Measurements from ENCODE around the gene PCNX2.
A peak's percentile ranks its signal among the peaks of the same experiment; 100 is the strongest.

PCNX2 gene

DNA sequence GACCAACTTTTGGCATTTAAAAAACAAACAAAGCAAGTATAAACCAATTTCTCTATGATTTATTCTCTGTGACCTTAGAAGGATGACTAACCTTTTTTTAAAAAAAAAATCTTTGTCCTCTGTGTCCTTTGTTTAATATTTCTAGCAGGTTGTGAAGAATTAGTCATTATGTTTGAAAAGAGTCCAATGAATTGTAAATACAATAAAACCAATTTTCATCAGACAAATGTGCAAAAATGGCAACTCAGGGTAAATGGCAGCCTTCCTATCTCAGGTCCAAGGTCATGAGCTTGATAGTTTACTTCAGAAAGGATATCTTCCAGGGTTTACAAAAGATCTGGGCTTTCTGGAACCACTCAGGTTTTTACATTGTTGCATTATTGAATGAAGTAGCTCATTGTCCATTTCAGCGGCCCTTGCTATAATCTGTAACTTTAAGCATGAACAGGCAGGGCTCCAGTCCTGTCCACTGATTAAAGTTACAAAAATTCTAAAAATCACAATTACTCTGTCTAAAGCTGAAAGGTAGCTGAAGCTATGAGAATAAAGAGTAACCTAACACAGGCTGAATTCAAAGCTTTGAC is 20.3 kb upstream of the PCNX2 start:
- no peak for DNase-seq (ENCODE audit: low read depth)

DNA sequence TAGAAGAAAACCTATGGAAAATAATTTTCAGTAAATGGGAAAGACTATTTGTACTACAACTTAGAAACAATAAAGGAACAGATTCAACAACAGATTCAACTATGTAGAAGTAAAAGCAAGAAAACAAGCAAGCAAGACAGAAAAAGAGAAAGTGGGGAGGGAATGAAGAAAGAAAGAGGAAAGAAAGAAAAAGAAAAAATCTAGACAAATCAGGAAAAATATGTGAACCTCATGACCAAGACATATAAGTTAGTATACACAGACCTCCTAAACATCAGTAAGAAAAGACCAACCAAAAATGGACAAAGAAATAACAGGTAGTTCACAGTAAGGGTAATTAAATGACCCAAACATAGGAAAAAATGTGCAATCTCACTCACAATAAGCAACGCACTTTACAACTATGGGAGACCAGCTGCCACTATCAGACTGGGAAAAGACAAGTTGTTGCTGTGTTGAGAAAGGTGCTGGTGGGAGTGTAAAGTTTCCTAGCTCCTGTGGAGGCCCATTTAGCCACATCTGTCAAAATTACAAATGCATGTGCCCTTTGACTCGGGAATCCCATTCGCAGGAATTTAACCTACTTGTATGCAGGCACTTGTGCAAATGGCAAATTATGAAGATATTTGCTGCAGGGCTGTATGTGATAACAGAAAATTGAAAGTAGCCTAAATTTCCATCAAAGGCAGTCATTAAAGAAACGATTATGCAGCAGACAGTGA is 18.1 kb upstream of the PCNX2 start:
- no peak for DNase-seq (ENCODE audit: low read depth)

DNA sequence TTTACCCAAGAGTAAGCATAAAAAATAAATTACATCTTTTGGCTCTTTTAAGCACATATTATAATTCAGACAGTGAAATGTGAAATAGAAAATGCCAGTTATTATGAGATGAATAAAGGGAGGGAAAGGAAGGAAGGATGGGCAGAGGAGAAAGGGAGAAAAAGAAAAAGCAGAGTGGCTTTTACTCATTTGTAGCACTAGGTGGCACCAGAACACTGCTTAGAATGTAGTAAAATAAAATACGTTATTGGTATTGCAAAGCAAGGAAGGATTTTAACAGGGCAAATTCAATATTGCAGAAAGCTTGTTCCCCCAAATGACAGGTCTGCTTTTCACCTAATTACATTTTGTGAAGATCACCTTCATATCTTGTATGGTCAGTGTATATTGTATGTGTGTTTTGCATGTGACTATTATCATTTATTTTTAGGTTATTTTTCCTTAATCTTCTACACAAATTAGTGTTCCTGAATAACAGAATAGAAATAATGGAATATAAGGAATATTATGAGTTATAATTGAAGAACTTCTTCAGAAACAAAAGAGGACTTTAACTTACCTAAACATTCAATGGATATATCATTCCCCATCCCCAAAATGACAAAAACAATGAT is 9.1 kb upstream of the PCNX2 start:
- DNase-seq (ENCODE audit: low read depth), result no peak

DNA sequence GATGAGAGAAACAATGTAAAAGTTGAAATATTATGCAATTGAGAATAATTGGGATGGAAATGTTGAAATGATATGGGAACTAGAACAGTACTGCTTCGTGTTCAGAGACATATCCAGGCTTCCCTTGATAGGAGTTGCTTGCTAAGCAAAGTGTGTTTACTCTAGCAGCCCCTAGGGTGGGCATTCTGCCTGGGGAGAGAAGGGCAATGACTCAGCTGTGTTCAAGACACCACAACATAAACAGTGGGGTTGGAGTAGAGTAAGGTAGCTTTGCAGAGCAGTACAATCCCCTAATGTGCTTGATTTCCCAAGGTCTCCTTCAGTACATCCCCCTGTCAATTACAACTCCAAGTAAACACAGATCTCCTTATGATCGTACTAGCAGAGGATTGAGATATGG is 4.8 kb upstream of the PCNX2 start:
- DNase-seq (ENCODE audit: low read depth), result no peak

DNA sequence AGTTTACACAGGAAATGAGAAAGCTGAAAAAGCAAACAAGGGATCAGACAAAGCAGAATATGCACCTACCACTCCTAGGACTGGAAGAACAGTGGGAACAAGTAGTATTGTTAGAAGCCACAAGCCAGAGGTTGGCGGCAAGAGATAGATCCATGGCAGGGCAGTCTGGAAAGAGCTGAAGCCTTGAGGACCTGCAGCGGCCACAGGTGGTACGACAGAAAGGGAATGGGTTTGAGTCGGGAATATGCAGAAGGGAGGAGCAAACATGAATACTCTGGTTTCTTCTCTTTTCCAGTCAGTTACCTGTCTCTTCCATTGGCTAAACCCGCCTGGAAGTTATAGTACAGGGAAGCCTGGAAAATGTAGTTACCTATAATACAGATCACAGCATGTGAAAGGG is 3.9 kb upstream of the PCNX2 start:
- DNase-seq (ENCODE audit: low read depth), result no peak

DNA sequence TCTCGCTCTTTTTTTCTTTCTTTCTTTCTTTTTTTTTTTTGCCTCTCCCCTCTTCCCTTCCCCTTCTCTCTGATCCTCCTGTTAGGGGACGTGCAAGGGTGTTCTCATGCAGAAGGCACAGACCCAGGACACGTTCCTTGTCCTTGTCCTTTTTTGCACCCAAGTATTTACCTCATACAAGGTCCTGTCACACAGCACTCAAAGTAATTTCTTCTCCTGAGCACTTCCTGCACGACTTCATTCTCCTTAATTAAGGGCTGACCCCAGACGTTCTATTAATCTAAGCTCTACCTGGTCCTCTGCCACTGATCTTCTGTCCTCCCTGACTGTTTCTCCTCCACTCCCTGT is 424 bp upstream of the PCNX2 start:
- no peak for DNase-seq (ENCODE audit: low read depth)

DNA sequence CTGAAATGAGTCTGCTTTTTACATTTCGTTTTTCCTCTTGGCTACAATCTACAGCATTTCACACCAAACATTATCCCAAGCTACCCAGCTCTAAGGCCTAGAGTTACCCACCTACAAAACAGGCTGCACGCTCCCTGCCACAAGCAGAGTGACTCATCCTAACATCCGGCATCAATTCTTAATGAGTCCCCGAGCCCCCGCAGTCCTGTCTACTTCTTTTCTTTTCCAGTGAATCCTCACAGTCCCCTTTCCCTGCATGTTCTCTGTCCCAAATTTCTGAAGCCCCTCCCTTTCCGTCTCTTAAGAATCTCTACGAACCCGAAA is 650 bp downstream of the PCNX2 start:
- DNase-seq (ENCODE audit: low read depth), result peak; percentile 14

DNA sequence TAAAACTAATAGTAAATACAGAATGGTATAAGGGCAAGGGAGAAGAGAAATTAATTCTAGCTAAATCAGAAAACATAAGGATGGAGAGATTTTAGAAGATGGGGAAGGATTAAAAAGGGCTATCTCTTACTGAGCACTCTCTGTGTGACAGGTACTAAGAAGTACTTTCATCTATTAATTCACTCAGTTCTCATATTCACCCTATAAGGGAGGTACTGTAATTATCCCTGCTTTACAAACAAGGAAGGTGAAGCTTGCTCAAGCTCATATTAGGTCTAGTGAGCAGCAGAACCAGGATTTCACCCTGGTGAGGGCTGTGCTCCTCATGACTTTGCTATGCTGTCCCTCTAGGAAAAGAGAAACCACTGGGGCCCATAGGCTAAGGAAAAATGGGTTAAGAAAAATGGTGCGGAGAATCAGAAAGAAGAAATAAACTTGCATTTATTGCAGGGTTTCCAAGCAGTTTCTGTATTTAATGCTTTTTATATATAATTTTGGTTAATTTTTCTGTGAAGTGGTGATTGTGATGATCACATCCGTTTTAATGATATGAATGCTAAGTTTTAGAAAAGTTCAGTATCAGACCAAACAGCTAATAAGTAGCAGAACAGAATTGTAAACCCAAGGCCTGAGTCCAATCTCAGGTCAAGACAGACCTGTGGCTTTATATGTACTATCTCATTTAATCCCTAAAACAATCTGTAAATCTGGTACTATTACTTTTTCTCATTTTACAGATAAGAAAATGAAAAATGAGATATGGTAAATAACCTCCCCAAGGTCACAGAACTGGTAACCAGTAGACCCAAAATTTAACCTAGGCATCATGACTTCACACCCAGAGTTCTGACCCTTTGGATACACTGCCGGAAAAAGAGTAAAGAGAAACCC is 1.7 kb downstream of the PCNX2 start:
- DNase-seq (ENCODE audit: low read depth), result no peak

DNA sequence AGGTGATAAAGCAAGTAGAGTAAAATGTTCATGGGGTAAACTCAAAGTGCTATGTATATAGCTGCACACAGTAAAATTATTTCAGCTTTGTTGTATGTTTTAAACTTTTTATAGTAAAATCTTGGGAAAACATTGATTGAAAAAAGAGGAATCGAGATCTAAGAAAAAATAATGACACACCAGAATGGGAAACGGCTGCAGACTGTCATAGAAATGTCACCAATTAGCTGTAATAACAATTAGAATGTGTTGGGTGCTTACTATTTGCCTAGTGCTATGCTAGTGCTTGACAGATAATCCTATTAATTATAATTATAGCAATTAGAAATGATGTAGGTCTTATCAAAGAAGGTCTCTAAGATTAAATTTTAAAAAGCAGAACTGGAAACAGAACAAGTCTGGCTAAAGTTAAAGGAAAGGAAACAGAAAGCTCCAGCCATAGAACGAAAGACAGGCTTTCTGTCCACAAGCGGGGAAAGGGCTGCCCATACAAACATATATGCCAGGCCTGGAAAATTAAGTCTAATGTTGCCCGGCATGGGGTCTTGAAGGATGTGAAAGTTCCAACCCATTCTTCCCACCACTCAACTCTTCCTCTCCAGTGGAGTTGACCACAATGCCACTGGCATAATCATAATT is 5.0 kb downstream of the PCNX2 start:
- DNase-seq (ENCODE audit: low read depth), result no peak

DNA sequence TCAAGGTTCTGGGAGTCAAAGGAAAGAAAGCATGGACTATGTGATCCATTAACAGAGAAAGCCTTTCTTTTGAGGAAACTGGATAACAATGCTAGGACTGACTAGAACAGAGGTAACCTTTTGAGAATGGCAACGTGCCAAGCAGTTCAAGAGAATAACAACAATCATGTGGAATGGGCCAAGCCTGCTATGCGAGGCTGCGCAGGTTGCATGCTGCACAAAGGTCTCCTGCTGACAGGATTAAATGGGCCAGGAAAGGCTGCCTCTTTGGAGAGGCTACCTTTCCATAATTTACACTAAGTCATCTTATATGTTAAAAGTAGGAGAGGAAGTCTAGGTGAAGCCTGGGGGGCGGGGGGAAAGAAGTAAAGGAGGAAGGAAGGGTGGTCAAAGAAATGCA is 5.8 kb downstream of the PCNX2 start:
- DNase-seq (ENCODE audit: low read depth), result no peak

DNA sequence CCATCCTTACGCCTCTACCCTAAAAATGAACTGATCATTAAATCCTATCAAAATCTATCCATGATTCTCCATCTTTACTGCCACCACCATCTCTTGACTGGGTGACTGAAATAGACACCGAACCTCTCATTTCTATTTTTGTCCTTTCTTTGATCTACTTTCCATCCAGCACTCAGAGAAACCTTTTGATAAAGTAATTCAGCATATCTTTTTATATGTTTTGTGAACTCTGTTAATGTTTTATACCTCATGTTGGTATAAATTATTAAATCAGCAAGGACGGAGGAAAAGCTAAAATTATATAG is 13.0 kb downstream of the PCNX2 start:
- no peak for DNase-seq (ENCODE audit: low read depth)

DNA sequence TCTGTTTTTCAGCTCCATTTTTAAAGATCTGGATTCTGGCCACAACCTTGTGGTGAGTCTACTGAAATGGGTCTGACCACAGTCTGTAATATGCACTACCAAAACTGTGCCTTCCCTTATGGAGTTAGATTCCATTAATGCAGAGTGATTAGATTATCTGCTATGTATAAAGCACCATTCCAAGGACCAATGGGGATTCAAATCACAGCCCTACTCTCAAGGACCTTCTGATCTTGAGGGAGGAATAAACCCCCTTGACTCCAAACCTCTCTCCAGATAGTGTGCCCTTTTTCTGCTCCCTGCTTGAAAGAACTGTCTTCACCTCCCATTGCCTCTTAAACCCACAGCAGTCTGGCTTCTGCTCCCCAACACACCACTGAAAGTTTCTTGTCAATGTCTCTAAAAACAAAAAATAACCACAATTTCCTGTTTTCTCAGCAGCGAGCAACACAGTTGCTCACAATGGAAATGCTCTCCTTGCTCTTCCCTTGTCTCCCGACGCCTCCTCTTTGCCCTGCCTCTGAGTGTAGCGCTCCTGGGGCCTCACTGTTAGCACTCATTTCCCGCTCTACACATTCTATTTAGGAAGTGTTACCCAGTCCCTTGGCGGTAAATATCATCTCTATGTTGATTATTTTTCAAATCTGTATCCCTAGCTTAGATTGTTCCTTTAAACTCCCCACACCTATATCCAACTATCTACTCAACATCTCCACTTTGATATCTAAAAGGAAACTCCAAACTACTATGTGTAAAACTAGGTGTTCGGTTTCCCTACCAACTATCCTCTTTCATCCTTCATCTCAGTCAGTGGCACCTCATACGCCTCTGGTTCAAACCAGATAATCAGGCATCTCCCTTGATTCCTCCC is 13.6 kb downstream of the PCNX2 start:
- DNase-seq (ENCODE audit: low read depth), result no peak

DNA sequence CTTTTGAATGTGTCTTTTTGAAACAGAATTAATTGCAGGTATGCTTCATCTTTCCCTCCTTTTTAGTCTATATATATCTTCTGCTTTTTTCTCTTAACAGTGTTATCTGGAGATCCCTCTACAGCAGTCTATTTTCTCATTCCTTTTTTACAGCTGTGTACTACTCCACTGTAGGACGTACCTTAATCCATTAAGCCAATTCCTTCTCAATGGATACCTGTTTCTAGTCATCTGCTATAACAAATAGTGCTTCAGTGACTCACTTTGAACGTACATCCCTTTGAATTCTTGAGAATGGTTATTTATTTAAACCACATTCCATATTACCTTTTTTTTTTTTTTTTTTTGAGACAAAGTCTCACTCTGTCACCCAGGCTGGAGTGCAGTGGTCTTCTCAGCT is 15.6 kb downstream of the PCNX2 start:
- DNase-seq (ENCODE audit: low read depth), result no peak

DNA sequence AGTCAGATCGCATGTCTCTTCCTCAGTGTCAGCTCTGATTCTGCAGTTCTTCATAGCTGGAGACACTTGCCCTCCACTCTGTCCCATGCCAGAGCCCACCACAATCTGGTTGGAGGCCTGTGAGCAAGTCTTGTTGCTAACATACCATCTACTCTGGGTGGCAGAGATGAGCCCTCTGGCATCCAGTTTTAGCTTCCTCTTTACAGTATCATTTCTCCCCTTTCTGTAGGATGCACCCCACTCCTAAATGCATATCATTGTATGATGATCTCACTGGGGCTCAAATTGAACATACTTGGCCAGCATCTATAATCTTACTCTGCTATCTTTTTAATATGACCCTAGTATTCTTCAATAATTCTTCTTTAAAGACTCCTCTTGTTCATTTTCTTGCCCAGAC is 16.9 kb downstream of the PCNX2 start:
- DNase-seq (ENCODE audit: low read depth), result no peak

DNA sequence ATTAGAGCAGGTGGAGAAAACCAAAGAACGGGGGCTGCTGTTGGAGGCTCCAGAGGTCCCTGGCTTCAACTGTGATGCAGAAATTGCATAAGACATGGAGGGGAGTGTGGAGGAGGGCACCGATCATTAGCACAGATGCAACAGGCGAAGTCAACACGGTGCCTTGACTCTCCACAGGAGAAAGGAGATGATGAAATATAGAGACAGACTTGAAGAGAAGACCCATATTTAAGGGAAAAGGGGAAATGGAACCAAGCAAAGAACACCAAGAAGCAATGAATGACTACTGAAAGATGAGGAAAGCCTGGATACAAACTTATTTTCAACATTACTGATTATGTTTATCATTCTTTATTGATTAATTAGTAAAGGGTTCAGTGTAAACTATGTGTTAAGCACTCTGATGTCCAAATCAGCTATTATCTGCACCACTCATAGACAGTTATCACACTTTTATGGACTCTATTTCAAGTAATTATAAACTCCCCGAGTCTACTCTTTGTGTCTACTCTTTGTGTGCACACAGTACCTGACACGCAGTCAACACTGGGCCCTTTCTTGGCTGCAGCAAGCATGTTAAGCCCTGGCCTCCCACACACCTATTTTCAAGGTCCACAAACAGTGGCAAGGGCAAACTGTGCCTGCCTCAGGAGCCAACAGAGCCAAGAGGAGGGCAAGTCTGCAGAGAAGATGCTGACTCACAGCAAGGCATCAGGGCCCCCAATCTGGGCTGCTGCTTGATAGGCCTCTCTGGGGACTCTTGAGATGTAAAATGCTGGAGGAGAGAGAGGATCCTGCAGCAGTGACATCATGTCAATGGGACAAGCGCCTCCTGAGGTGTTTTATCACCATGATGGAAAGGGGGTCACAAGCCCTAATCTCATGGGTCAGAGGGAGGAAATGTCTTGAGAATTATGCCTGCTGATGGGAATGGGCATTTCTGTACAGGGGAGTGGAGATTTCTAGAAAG is 17.6 kb downstream of the PCNX2 start:
- no peak for DNase-seq (ENCODE audit: low read depth)

DNA sequence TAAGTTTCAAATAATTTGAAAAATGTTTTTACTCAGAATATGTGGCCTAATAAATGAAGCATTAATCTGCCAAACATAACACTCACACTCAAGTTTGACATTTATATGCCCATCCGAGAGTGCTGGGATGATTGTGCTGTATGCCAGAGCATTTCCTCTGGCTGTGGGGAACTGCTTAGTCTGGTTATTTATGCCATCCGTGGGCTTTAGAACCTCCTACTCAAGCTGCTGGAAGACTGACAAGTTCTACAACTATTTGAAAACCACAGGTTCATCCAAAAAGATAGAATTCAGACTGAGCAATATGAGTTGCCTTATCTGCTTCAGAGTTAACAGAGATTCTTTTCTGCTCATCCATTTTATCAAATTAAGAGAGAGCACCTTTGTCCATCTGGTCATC is 25.9 kb downstream of the PCNX2 start:
- no peak for DNase-seq (ENCODE audit: low read depth)

DNA sequence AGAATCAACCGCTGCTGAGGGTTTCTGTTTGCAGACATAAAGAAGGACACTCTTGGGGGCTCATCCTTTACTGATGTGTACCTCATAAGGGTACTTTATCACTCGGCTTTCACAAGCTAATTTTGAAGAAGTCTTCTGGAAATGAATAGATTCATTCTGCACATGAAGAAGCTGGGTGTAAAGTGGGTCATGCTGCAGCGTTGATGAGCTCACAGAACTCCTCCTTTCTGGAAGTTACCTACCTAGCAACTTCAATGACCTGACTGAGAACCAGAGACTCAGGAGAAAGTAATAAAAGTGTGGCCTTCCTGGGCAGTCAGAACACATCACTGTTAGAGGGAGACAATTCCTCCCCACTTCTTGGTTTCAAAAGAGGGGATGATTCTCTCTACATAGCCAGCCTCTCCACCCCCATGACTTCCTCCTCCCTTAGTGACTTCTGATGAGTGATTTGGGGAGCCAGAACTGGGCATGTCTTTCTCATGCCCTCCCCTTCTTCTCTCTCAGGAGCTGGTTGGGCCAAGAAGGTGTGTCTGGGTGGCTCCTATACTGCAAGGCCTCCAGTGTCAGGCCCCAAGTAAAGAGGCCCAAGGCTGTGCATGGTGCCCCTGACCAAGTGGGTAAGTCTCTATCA is 27.0 kb downstream of the PCNX2 start:
- no peak for DNase-seq (ENCODE audit: low read depth)

DNA sequence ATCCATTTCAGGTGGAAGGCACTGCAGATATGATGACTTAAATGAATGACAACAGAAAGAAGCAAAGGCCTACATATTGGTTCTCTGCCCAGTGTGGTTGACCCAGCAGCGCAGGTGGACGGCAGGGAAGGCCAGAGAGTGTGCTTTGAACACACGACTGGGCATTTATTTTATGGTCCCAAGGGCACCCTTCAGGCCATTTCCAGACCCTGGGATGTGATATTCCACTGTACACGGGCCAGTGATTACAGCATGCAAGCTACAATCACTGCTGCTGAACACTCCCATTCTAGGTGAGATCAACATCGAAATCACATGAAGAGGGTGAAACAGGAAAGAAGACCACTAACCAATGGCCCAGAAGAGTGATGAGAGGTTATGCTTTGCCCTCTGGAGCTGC is 33.8 kb downstream of the PCNX2 start:
- DNase-seq (ENCODE audit: low read depth), result no peak

DNA sequence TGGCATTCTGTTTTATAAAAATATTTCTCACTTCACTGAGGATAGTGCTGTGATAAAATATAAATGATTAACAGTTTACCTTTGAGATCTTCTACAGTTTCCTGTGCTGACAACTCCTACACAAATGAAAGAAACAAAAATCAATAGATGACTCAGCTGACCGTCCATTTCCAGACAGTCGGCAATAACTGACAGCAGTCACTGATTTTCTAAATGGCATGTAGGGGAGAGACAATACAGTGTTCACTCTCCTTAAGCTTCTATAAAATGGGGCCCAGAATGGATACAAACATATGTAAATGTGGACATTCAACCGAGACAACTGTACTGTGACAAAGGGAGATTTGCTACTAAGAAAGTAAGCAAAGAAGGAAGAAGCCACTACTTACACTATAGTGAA is 34.3 kb downstream of the PCNX2 start:
- DNase-seq (ENCODE audit: low read depth), result no peak

DNA sequence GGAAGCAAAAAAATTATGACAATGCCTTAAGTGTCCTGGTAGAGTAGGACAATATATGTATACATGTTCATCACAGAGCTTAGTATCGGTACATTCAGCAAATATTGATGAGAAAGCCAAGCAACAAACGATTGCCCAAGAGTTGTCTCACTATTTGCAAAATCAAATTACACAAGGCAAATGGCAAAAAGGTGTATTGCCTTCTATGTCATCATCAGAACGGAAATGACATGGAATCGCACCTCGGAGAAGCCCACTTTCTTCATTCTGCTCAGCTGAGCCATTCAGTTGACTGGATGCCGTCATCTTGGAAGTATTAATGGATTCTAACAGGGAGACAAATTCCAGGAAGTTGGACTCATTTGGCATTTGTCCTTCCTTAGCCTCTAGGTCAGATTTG is 37.7 kb downstream of the PCNX2 start:
- no peak for DNase-seq (ENCODE audit: low read depth)
